Measurements from ENCODE around the gene MEX3A.

DNA sequence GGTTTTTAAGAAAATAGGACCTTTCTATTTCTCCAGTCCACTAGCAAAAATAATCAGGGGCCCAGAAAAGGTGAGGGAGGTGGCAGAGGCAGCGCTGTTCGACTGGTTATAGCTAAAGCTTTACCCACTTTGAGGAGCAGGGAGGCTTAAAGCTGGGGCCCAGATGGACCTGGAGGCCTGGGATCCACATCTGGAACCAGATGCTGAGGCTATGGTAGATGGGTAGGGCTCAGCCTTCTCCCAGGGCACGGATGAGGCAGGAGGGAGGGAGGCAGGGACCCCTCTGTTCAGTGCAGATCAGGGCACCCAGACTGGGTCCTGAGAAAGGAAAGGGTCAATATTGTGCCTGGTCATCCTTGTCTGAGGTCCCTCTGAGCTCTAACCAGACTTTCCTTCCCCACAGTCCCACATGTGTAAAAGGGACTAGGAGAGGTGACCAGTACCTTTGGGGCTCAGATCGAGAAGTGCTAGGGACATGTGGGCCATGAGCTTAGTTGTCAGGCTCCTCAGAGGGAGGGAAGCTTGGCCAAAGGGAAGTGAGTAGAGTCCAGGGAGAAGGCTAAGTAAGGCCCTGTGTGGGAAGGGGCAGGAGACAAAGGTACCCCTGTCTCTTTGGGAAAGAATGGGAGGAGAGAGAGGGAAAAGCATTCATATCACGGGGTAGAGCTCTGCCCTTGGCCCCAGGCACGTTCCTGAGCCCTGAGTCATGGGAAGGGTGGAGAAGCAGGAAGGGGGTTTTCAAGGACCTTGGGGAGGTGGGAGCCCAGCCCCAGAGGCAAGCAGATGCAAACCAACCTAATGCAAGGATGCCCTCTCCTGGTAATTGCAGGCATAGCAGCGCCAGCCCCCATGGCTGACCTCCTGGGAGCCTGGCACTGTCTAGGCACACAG is 47.7 kb upstream of the MEX3A start:
- TF ChIP-seq GTF2F1 (IDR thresholded peaks at IDR 0.05; ENCODE audit: borderline replicate concordance, low read depth, low read length) (peak; percentile 35; the same call in 1 of the 2 replicates), HDAC6 (IDR thresholded peaks at IDR 0.05; ENCODE audit: low read depth, low read length) (no peak), TAF1 (IDR thresholded peaks at IDR 0.05; ENCODE audit: low read depth, low read length) (peak; percentile 55; the same call in 1 of the 2 replicates), SP1 (IDR thresholded peaks at IDR 0.05; ENCODE audit: low read depth, low read length) (peak; percentile 51; the same call in 1 of the 2 replicates), RXRA (IDR thresholded peaks at IDR 0.05; ENCODE audit: insufficient read depth, low read depth, low read length) (no peak), GABPA (IDR thresholded peaks at IDR 0.05; ENCODE audit: borderline replicate concordance, insufficient read depth, low read length) (no peak), TBP (IDR thresholded peaks at IDR 0.05; ENCODE audit: low read depth, low read length) (peak; percentile 45; the same call in 1 of the 2 replicates), SRF (IDR thresholded peaks at IDR 0.05; ENCODE audit: low read depth, low read length) (no peak)
- TF ChIP-seq, protein P1, sequence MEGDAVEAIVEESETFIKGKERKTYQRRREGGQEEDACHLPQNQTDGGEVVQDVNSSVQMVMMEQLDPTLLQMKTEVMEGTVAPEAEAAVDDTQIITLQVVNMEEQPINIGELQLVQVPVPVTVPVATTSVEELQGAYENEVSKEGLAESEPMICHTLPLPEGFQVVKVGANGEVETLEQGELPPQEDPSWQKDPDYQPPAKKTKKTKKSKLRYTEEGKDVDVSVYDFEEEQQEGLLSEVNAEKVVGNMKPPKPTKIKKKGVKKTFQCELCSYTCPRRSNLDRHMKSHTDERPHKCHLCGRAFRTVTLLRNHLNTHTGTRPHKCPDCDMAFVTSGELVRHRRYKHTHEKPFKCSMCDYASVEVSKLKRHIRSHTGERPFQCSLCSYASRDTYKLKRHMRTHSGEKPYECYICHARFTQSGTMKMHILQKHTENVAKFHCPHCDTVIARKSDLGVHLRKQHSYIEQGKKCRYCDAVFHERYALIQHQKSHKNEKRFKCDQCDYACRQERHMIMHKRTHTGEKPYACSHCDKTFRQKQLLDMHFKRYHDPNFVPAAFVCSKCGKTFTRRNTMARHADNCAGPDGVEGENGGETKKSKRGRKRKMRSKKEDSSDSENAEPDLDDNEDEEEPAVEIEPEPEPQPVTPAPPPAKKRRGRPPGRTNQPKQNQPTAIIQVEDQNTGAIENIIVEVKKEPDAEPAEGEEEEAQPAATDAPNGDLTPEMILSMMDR (IDR thresholded peaks at IDR 0.05; ENCODE audit: control extremely low read depth in 1 of 3, insufficient read depth in 1 of 3, low read depth in 1 of 3, low read length in 3 of 3), result peak; percentile 96 to 99 (median 99)

Data from H1 (cell line).